Erythroblast (primary cell): ENCODE measurements around the gene CYFIP2.

Experiments used
- DNase-seq, 2 experiments: peaks; one replicate each; lab custom pipeline; 2025; lab: John Stamatoyannopoulos, UW
- GATA1 ChIP-seq: IDR thresholded peaks from 2 replicates; pipeline ENCODE4 v1.6.1; 2011; ENCODE audit warnings: low read depth, mild to moderate bottlenecking, control low read depth, low read length, moderate library complexity
- POLR2A ChIP-seq: IDR thresholded peaks from 2 replicates; pipeline ENCODE4 v1.6.1; 2011; ENCODE audit warnings: mild to moderate bottlenecking, low read length

Gene CYFIP2

GRCh38 chr5:157357823-157358222 is 91.9 kb downstream of the CYFIP2 start:
- no peak for TF ChIP-seq GATA1
- no peak for TF ChIP-seq POLR2A
- DNase-seq: no peak

GRCh38 chr5:157358871-157359270 is 92.9 kb downstream of the CYFIP2 start:
- no peak for DNase-seq
- TF ChIP-seq POLR2A (no peak), GATA1 (no peak)

GRCh38 chr5:157359356-157360055 is 93.6 kb downstream of the CYFIP2 start:
- TF ChIP-seq GATA1 (no peak), POLR2A (no peak)
- DNase-seq: no peak

- TF ChIP-seq GATA1 (peak; percentile 18), POLR2A (no peak)
- peak; percentile 45 to 83 for DNase-seq
These were observed 96.1 kb downstream of the CYFIP2 start for GRCh38 chr5:157362012-157362411.

- TF ChIP-seq GATA1: no peak
- TF ChIP-seq POLR2A: no peak
- no peak for DNase-seq
These were observed 96.6 kb downstream of the CYFIP2 start for GRCh38 chr5:157362502-157362901.

- DNase-seq: no peak
- no peak for TF ChIP-seq POLR2A
- no peak for TF ChIP-seq GATA1
These were observed 97.1 kb downstream of the CYFIP2 start for GRCh38 chr5:157362982-157363381.

- no peak for DNase-seq
- no peak for TF ChIP-seq GATA1
- TF ChIP-seq POLR2A: no peak
These were observed 99.8 kb downstream of the CYFIP2 start for GRCh38 chr5:157365732-157366131.

- TF ChIP-seq GATA1: no peak
- TF ChIP-seq POLR2A: no peak
- DNase-seq: peak; percentile 3 to 17
These were observed 101.1 kb downstream of the CYFIP2 start for GRCh38 chr5:157366741-157367674.

GRCh38 chr5:157369507-157369906 is 103.6 kb downstream of the CYFIP2 start:
- DNase-seq: no peak
- TF ChIP-seq GATA1 (no peak), POLR2A (no peak)

- TF ChIP-seq GATA1 (no peak), POLR2A (no peak)
- no peak for DNase-seq
These were observed 105.0 kb downstream of the CYFIP2 start for GRCh38 chr5:157370967-157371366.

GRCh38 chr5:157371655-157372471 is 105.9 kb downstream of the CYFIP2 start:
- DNase-seq: no peak
- TF ChIP-seq POLR2A: no peak
- no peak for TF ChIP-seq GATA1

GRCh38 chr5:157372472-157372822 is 106.5 kb downstream of the CYFIP2 start:
- TF ChIP-seq POLR2A (no peak), GATA1 (no peak)
- no peak for DNase-seq

- no peak for DNase-seq
- TF ChIP-seq POLR2A: no peak
- TF ChIP-seq GATA1: no peak
These were observed 112.6 kb downstream of the CYFIP2 start for GRCh38 chr5:157378509-157378908.
